Measurements from ENCODE around the gene PDE2A.

The PDE2A gene

DNA sequence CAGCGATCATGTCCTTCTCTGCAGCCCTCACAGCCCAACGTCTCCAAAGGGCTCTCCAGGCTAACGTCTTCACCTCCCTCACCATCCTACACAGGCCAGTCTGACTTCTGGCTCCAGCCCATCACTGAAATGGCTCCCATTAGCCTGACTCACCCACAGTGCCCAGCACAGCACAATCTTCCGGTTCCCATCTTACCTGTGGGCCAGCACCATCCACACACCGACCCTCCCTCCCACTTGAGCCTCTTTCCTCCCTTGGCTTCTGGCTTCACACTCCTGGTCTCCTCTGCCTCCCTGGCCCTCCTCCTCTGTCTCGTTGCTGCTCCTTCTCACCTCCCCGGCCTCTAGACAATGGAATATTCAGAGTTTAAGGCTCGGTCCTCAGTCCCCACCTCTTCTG lies 51.2 kb downstream of the PDE2A start:
- TF ChIP-seq, protein P1, sequence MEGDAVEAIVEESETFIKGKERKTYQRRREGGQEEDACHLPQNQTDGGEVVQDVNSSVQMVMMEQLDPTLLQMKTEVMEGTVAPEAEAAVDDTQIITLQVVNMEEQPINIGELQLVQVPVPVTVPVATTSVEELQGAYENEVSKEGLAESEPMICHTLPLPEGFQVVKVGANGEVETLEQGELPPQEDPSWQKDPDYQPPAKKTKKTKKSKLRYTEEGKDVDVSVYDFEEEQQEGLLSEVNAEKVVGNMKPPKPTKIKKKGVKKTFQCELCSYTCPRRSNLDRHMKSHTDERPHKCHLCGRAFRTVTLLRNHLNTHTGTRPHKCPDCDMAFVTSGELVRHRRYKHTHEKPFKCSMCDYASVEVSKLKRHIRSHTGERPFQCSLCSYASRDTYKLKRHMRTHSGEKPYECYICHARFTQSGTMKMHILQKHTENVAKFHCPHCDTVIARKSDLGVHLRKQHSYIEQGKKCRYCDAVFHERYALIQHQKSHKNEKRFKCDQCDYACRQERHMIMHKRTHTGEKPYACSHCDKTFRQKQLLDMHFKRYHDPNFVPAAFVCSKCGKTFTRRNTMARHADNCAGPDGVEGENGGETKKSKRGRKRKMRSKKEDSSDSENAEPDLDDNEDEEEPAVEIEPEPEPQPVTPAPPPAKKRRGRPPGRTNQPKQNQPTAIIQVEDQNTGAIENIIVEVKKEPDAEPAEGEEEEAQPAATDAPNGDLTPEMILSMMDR (conservative IDR thresholded peaks at IDR 0.05; ENCODE audit: low read depth), result no peak
- no peak overlapping the region for H3K27ac ChIP-seq
- ChIA-PET POLR2A (ENCODE audit: low non-redundant PET) (no interaction called here), CTCF (no interaction called here)
- DNase-seq (ENCODE audit: low spot score), result no peak

DNA sequence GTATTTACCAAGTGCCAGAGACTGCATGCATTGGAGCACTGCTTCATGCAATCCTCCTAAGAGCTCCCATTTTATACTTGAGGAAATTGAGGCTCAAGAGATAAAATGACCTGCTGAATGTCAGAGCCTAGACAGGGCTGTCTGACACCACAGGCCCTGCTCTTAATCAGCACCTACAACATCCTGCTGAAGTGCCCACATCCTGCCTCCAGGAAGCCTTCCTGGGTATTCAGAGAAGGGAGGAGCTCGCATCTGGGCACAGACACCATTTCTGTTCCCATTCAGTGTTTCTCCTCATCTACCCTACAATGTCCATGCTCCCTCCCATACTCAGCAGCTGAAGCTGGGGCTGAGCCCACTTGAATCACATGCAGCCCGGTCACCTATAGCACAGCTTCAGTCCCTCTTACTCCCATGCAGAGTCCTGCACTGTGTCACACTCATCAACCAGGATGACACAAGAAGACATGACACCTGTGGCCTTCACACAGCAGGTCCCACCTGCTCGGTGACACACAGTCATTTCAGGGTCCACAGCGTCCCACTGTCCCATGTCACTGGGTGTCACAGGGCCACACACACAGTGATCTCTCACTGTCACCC lies 53.1 kb downstream of the PDE2A start:
- H3K27ac ChIP-seq, result no peak overlapping the region
- ChIA-PET POLR2A (ENCODE audit: low non-redundant PET) (no interaction called here), CTCF (interaction anchor here (1.4 kb wide), 1 partner anchor 12 kb away, joined by 3 read pairs; no protein-coding TSS in a partner anchor)
- no peak for DNase-seq (ENCODE audit: low spot score)
- TF ChIP-seq, protein P1 (conservative IDR thresholded peaks at IDR 0.05; ENCODE audit: low read depth), result no peak

DNA sequence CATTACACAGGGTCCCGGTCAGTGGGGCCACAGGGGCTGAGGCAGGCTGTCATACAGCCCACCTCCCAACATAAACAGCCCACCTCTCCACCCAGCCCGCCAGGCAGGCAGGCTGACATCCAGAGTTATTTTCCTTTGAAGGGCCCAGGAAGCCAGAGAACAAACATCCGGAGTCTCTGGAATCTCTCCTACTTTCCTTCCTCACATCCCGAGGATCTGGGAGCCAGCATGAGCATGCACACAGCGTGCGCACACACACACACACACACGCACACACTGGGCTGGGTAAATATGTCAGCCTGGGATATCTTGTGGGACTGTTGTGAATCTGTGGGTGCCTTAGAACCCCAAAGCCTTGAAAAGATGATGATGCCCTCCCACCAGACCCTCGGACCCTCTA lies 55.4 kb downstream of the PDE2A start:
- POLR2A ChIA-PET (ENCODE audit: low non-redundant PET), result no interaction called here
- CTCF ChIA-PET, result no interaction called here
- TF ChIP-seq, protein P1 (conservative IDR thresholded peaks at IDR 0.05; ENCODE audit: low read depth), result no peak
- DNase-seq (ENCODE audit: low spot score), result no peak
- no peak overlapping the region for H3K27ac ChIP-seq

DNA sequence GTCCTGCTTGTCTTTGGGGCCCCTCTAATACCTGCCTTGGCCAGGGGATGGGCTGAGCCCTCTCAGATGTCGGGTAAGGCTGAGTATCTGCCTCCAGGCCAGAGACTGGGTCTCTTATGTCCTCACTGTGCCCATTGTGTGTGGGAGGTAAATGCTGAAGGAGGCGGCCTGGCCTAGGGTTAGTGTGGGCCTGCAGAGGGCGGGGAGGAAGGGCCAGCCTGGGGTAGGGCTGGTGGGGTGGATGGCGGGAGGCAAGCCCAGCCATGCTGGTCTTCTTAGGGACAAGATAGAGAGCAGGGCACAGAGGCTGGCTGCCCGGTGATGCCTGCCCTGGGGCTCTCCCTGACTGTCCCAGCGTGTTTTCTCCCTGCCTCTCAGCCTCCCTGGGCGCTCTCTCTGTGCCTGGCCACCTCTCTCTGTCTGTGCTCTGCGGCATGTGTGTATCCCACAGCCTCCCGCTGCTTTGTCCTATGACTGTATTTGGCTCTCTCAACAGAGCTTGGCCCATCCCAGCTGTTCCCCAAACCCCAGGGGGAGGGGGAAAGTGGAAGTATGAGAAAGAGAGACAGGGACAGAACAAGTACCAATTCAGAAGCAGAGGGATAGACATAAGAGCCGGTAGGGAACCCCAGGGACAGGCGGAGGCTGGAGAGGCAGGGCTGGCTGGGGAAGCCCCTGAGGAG lies 57.0 kb downstream of the PDE2A start:
- DNase-seq (ENCODE audit: low spot score), result no peak
- no peak overlapping the region for H3K27ac ChIP-seq
- ChIA-PET CTCF (no interaction called here), POLR2A (ENCODE audit: low non-redundant PET) (no interaction called here)
- TF ChIP-seq, protein P1 (conservative IDR thresholded peaks at IDR 0.05; ENCODE audit: low read depth), result no peak

DNA sequence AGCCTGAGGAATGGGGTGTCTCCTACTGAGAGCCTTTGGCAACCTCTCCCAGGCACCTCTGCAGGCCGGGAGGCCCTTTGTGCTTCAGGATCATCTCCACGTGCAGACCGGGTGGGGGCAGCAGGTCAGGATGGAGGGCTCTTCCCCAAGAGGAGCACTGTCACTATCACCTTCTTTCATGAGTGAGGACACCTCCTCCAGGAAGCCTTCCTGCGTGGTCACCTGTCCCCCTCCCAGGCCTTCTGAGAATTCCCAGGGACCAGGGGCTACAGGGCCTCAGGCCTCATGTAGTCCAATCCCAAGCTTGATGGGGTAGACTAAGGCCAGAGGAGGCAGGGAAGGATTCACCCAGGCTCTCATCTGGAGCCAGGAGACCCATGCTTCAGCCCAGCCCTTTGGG lies 57.6 kb downstream of the PDE2A start:
- POLR2A ChIA-PET (ENCODE audit: low non-redundant PET), result no interaction called here
- no peak overlapping the region for H3K27ac ChIP-seq
- CTCF ChIA-PET, result no interaction called here
- no peak for DNase-seq (ENCODE audit: low spot score)
- TF ChIP-seq, protein P1 (conservative IDR thresholded peaks at IDR 0.05; ENCODE audit: low read depth), result no peak

DNA sequence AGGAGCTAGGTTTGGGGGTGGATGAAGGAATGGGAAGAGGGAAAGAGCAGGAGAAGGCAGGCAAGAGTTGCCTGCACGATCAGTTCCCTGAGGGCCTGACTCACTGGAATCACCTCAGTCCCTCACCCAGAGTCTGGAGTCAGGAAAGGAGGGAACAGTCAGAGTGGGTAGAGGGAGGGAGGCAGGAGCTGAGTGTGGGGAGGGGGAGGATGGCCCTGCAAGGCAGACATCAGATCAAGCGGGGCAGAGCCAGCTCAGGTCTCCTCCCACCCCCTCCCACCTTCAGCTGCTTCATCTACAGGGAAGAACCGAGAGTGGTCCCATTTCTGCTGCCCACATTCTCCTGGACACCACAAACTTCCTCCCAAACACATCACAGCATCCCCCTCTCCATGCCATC lies 58.9 kb downstream of the PDE2A start:
- POLR2A ChIA-PET (ENCODE audit: low non-redundant PET), result no interaction called here
- H3K27ac ChIP-seq, result no peak overlapping the region
- TF ChIP-seq, protein P1 (conservative IDR thresholded peaks at IDR 0.05; ENCODE audit: low read depth), result no peak
- CTCF ChIA-PET, result no interaction called here
- DNase-seq (ENCODE audit: low spot score), result no peak
